SU-DHL-6 (cell line): Measurements from ENCODE around the gene RAC2.

Source experiments
- CTCF ChIP-seq: fragments of 200-600 bp; sonication (generic); IDR thresholded peaks from one replicate; pipeline ENCODE4 v1.5.1; 2017; ENCODE audit warnings: antibody characterized with exemption, mild to moderate bottlenecking, low read length, moderate library complexity; ENCODE audit not compliant: insufficient read depth, poor library complexity, severe bottlenecking
- EZH2phosphoT487 ChIP-seq: fragments of 200-600 bp; sonication (generic), shearing (Covaris generic); conservative IDR thresholded peaks from 2 replicates; pipeline ENCODE4 v1.6.1; 2018; ENCODE audit warnings: mild to moderate bottlenecking, antibody characterized with exemption, low read length, moderate library complexity, mixed read lengths

DNA sequence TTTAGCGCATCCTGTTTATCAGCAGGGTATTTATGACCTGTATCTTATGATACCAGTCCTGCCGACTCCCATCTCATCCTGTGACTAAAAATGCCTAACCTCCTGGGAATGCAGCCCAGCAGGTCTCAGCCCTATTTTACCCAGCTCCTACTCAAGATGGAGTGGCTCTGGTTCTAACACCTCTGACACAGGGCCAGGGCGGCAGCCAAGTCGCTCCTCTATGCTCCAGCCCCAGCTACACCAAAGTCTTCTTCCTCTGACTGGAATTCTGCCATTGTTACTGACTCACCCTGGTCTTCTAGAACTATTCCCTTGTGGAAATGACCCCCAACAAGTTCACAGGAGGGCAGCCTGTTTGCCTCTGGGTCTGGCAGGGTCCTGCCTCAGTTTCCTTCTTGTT is 48.1 kb downstream of the RAC2 start:
- no peak for TF ChIP-seq CTCF
- TF ChIP-seq EZH2phosphoT487 = no peak
